Right lobe of liver (tissue), 4 donors: ENCODE measurements around the gene ASIC2.

Source experiments
- POLR2A ChIP-seq: fragments of 450-650 bp; IDR thresholded peaks from one replicate; pipeline ENCODE4 v1.6.1; 2017; ENCODE audit warnings: antibody characterized with exemption, mild to moderate bottlenecking
- TF ChIP-seq, protein P1 (sequence below), 4 donors: fragments of 200-600 bp in 3 of 4; fragments of 450-650 bp in 1 of 4; IDR thresholded peaks; one replicate each; pipeline versions ENCODE4 v1.5.1 to v1.8.0; 2016 to 2022; ENCODE audit warnings: antibody characterized with exemption in 4 of 4, mild to moderate bottlenecking in 2 of 4
- donor health status: DM: no; HTN: no; CAD: no.
- donor health status: DM: no; HTN: no; CAD: no.
- donor health status: DM: no; HTN: yes; CAD: no.

DNA sequence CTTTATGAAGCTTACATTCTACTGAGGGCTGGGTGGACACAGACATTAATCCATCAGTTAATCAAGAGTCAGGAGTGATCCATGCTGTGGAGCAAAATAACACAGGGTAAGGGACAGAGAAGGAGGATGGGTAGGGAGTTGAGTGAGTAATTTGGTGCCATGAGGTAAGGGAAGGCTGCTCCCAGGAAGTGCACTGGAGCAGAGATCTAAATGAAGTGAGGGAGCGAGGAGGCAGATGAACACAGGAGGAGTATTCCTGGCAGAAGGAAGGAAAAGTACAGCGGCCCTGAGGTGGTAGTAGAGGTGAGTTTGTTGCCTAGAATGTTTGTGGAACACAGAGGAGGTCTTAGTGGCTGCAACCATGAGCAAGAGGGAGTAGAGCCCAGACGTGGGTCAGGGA, 34.8 kb downstream of the ASIC2 start:
- TF ChIP-seq, protein P1, sequence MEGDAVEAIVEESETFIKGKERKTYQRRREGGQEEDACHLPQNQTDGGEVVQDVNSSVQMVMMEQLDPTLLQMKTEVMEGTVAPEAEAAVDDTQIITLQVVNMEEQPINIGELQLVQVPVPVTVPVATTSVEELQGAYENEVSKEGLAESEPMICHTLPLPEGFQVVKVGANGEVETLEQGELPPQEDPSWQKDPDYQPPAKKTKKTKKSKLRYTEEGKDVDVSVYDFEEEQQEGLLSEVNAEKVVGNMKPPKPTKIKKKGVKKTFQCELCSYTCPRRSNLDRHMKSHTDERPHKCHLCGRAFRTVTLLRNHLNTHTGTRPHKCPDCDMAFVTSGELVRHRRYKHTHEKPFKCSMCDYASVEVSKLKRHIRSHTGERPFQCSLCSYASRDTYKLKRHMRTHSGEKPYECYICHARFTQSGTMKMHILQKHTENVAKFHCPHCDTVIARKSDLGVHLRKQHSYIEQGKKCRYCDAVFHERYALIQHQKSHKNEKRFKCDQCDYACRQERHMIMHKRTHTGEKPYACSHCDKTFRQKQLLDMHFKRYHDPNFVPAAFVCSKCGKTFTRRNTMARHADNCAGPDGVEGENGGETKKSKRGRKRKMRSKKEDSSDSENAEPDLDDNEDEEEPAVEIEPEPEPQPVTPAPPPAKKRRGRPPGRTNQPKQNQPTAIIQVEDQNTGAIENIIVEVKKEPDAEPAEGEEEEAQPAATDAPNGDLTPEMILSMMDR (IDR thresholded peaks at IDR 0.05), result no peak
- TF ChIP-seq POLR2A, result no peak
